ENCODE data around the gene ZNF708. TPM values are rescaled to one million over a fixed set of nuclear protein-coding genes. Genes with fewer than 3 reads are reported as not detected.
"Not testable (repeated sequence)": the region's sequence is repeated elsewhere in the genome, so short reads cannot be mapped to it uniquely, and the experiment has no call there.

The ZNF708 gene
- 10 to 100 TPM; 16.4 to 17.0 TPM for total RNA-seq

- DNase-seq (peak; percentile 91), ATAC-seq (peak; percentile 99)
- Mint-ChIP-seq H3K4me1 (ENCODE audit: low read depth) (peaks cover 28% of the 10 kb centered on the region), H3K27ac (peak within 1 kb of the TSS; percentile 99), H3K4me3 (peak within 1 kb of the TSS; percentile 99), H3K27me3 (ENCODE audit: low read depth) (no peaks in the 10 kb centered on the region), H3K9me3 (ENCODE audit: insufficient read depth) (peaks cover 30% of the 10 kb centered on the region), H3K36me3 (ENCODE audit: low read depth) (peaks cover 52% of the 10 kb centered on the region)
- ChIA-PET CTCF (interaction anchor here (0.6 to 1.6 kb wide), 7 partner anchors 11 to 554 kb away, joined by 3 to 4 read pairs (median 4); partner anchors contain the start of genes ZNF493 and ZNF738), POLR2A (interaction anchor here (0.6 to 2.8 kb wide), 33 partner anchors 14 to 1946 kb away, joined by 3 to 39 read pairs (median 4); partner anchors contain the start of genes ZNF100, ZNF14, ZNF429 and ZNF43)
These were observed at the start of gene ZNF708 for GRCh38 chr19:21328885-21329605. Gene ZNF708 (minus strand): TSS chr19:21329410. CDS start chr19:21329212, 198 bp downstream.

GRCh38 chr19:21362291-21362690 lies 33.1 kb upstream of the ZNF708 start:
- H3K4me3 Mint-ChIP-seq, result no peak overlapping the region
- H3K4me1 Mint-ChIP-seq (ENCODE audit: low read depth), result peaks cover 15% of the 10 kb centered on the region
- peaks cover 22% of the 10 kb centered on the region for H3K9me3 Mint-ChIP-seq (ENCODE audit: insufficient read depth)
- ATAC-seq, result no peak
- peaks cover 70% of the 10 kb centered on the region for H3K36me3 Mint-ChIP-seq (ENCODE audit: low read depth)
- POLR2A ChIA-PET, result interaction anchor here (0.6 to 1.6 kb wide), 2 partner anchors 34 to 572 kb away, joined by 3 read pairs; partner anchors contain the start of gene ZNF493
- CTCF ChIA-PET, result no interaction called here
- H3K27ac Mint-ChIP-seq, result no peak overlapping the region
- no peak for DNase-seq
- H3K27me3 Mint-ChIP-seq (ENCODE audit: low read depth), result no peaks in the 10 kb centered on the region

GRCh38 chr19:21358768-21359451 lies 29.7 kb upstream of the ZNF708 start, which contains the start of gene ZNF738:
Gene ZNF738 (plus strand): TSS chr19:21359000. CDS start chr19:21359141, 141 bp downstream.
- H3K9me3 Mint-ChIP-seq (ENCODE audit: insufficient read depth), result peaks cover 21% of the 10 kb centered on the region
- peaks cover 44% of the 10 kb centered on the region for H3K36me3 Mint-ChIP-seq (ENCODE audit: low read depth)
- peak; percentile 98 for ATAC-seq

GRCh38 chr19:21352830-21353229 lies 23.6 kb upstream of the ZNF708 start:
- Mint-ChIP-seq H3K36me3 (ENCODE audit: low read depth) (peaks cover 6% of the 10 kb centered on the region), H3K27ac (no peak overlapping the region), H3K4me1 (ENCODE audit: low read depth) (peaks cover 6% of the 10 kb centered on the region), H3K4me3 (no peak overlapping the region), H3K27me3 (ENCODE audit: low read depth) (no peaks in the 10 kb centered on the region), H3K9me3 (ENCODE audit: insufficient read depth) (peaks cover 31% of the 10 kb centered on the region)
- POLR2A ChIA-PET, result interaction anchor here (1.7 kb wide), 1 partner anchor 24 kb away, joined by 5 read pairs; the partner anchor contains the start of gene ZNF708
- DNase-seq, result no peak
- ATAC-seq, result no peak
- CTCF ChIA-PET, result interaction anchor here (1.1 kb wide), 1 partner anchor 59 kb away, joined by 3 read pairs; no protein-coding TSS in a partner anchor

More at GRCh38 chr19:21358768-21359451, 29.7 kb upstream of the ZNF708 start, which contains the start of gene ZNF738:
- ChIA-PET CTCF (interaction anchor here (0.8 kb wide), 1 partner anchor 30 kb away, joined by 3 read pairs; the partner anchor contains the start of gene ZNF708), POLR2A (interaction anchor here (0.6 to 3.1 kb wide), 10 partner anchors 30 to 583 kb away, joined by 3 to 39 read pairs (median 4); partner anchors contain the start of genes ZNF100, ZNF429, ZNF43 and ZNF431)
- Mint-ChIP-seq H3K27me3 (ENCODE audit: low read depth) (no peaks in the 10 kb centered on the region), H3K27ac (peak within 1 kb of the TSS; percentile 99), H3K4me3 (peak within 1 kb of the TSS; percentile 100), H3K4me1 (ENCODE audit: low read depth) (peaks cover 15% of the 10 kb centered on the region)
- DNase-seq, result peak; percentile 93

- H3K27me3 Mint-ChIP-seq (ENCODE audit: low read depth); DNase-seq; H3K4me3 Mint-ChIP-seq; CTCF ChIA-PET; H3K4me1 Mint-ChIP-seq (ENCODE audit: low read depth); H3K36me3 Mint-ChIP-seq (ENCODE audit: low read depth); ATAC-seq; H3K27ac Mint-ChIP-seq: not testable (repeated sequence)
- peaks cover 30% of the 10 kb centered on the region for H3K9me3 Mint-ChIP-seq (ENCODE audit: insufficient read depth)
- POLR2A ChIA-PET, result interaction anchor here (1.2 kb wide), 1 partner anchor 16 kb away, joined by 3 read pairs; the partner anchor contains the start of gene ZNF708
These were observed 15.6 kb upstream of the ZNF708 start for GRCh38 chr19:21344841-21345240.

- DNase-seq, result no peak
- Mint-ChIP-seq H3K4me1 (ENCODE audit: low read depth) (no peaks in the 10 kb centered on the region), H3K4me3 (no peak overlapping the region), H3K27ac (no peak overlapping the region), H3K9me3 (ENCODE audit: insufficient read depth) (peaks cover 47% of the 10 kb centered on the region), H3K36me3 (ENCODE audit: low read depth) (peaks cover 13% of the 10 kb centered on the region), H3K27me3 (ENCODE audit: low read depth) (no peaks in the 10 kb centered on the region)
- no peak for ATAC-seq
- ChIA-PET CTCF (no interaction called here), POLR2A (no interaction called here)
These were observed 6.5 kb upstream of the ZNF708 start for GRCh38 chr19:21335721-21336120.

GRCh38 chr19:21328406-21328805 lies 804 bp downstream of the ZNF708 start:
- Mint-ChIP-seq H3K27ac (peak overlapping the region; percentile 99), H3K36me3 (ENCODE audit: low read depth) (peaks cover 55% of the 10 kb centered on the region)

GRCh38 chr19:21326169-21326568 lies 3.0 kb downstream of the ZNF708 start:
- no peak overlapping the region for H3K27ac Mint-ChIP-seq
- ChIA-PET POLR2A (no interaction called here), CTCF (no interaction called here)
- H3K36me3 Mint-ChIP-seq (ENCODE audit: low read depth), result peaks cover 78% of the 10 kb centered on the region
- H3K4me1 Mint-ChIP-seq (ENCODE audit: low read depth), result peaks cover 40% of the 10 kb centered on the region
- no peak for DNase-seq
- H3K4me3 Mint-ChIP-seq, result no peak overlapping the region
- H3K27me3 Mint-ChIP-seq (ENCODE audit: low read depth), result no peaks in the 10 kb centered on the region
- ATAC-seq, result no peak
- H3K9me3 Mint-ChIP-seq (ENCODE audit: insufficient read depth), result peaks cover 33% of the 10 kb centered on the region

More at GRCh38 chr19:21328406-21328805, 804 bp downstream of the ZNF708 start:
- Mint-ChIP-seq H3K27me3 (ENCODE audit: low read depth) (no peaks in the 10 kb centered on the region), H3K4me1 (ENCODE audit: low read depth) (peaks cover 30% of the 10 kb centered on the region), H3K4me3 (peak overlapping the region; percentile 99), H3K9me3 (ENCODE audit: insufficient read depth) (peaks cover 34% of the 10 kb centered on the region)
- no peak for DNase-seq
- POLR2A ChIA-PET, result interaction anchor here (0.5 to 2.8 kb wide), 29 partner anchors 13 to 1947 kb away, joined by 3 to 39 read pairs (median 5); partner anchors contain the start of genes ZNF100, ZNF429, ZNF43 and ZNF431
- peak; percentile 13 for ATAC-seq
- CTCF ChIA-PET, result interaction anchor here (0.6 to 1.6 kb wide), 7 partner anchors 10 to 553 kb away, joined by 3 to 4 read pairs (median 4); partner anchors contain the start of genes ZNF493 and ZNF738

- H3K27me3 Mint-ChIP-seq (ENCODE audit: low read depth), result no peaks in the 10 kb centered on the region
- CTCF ChIA-PET, result no interaction called here
- ATAC-seq (no peak), DNase-seq (no peak)
- H3K27ac Mint-ChIP-seq, result no peak overlapping the region
- H3K36me3 Mint-ChIP-seq (ENCODE audit: low read depth), result peaks cover 81% of the 10 kb centered on the region
- H3K4me1 Mint-ChIP-seq (ENCODE audit: low read depth), result peaks cover 36% of the 10 kb centered on the region
- POLR2A ChIA-PET, result no interaction called here
- H3K9me3 Mint-ChIP-seq (ENCODE audit: insufficient read depth), result peaks cover 40% of the 10 kb centered on the region
- no peak overlapping the region for H3K4me3 Mint-ChIP-seq
These were observed 6.2 kb downstream of the ZNF708 start for GRCh38 chr19:21323000-21323399.

GRCh38 chr19:21322528-21322927 lies 6.7 kb downstream of the ZNF708 start:
- Mint-ChIP-seq H3K27ac (no peak overlapping the region), H3K36me3 (ENCODE audit: low read depth) (peaks cover 81% of the 10 kb centered on the region), H3K9me3 (ENCODE audit: insufficient read depth) (peaks cover 42% of the 10 kb centered on the region), H3K4me1 (ENCODE audit: low read depth) (peaks cover 32% of the 10 kb centered on the region), H3K27me3 (ENCODE audit: low read depth) (no peaks in the 10 kb centered on the region), H3K4me3 (no peak overlapping the region)
- ATAC-seq (no peak), DNase-seq (no peak)
- POLR2A ChIA-PET, result no interaction called here
- CTCF ChIA-PET, result no interaction called here

GRCh38 chr19:21321996-21322395 lies 7.2 kb downstream of the ZNF708 start:
- Mint-ChIP-seq H3K27ac (no peak overlapping the region), H3K36me3 (ENCODE audit: low read depth) (peaks cover 82% of the 10 kb centered on the region), H3K27me3 (ENCODE audit: low read depth) (no peaks in the 10 kb centered on the region), H3K4me1 (ENCODE audit: low read depth) (peaks cover 29% of the 10 kb centered on the region), H3K4me3 (no peak overlapping the region), H3K9me3 (ENCODE audit: insufficient read depth) (peaks cover 42% of the 10 kb centered on the region)
- ChIA-PET CTCF (no interaction called here), POLR2A (no interaction called here)
- DNase-seq (no peak), ATAC-seq (no peak)

All from activated CD8-positive, alpha-beta T cell treated with anti-CD3 and anti-CD28 coated beads, Interleukin-2, amount 10 ng/mL, durations not matched to agents 7 days and 5 days (primary cell).